ENCODE measurements around the gene KRTAP4-7.
"Not testable (repeated sequence)": the region's sequence is repeated elsewhere in the genome, so short reads cannot be mapped to it uniquely, and the experiment has no call there.

- not testable (repeated sequence) for TF ChIP-seq POLR2A, EP300, CTCF (IDR thresholded peaks at IDR 0.05)
Observed at GRCh38 chr17:41105347-41105746, 21.4 kb downstream of the KRTAP4-7 start, which contains the start of gene KRTAP4-9.

Data from suprapubic skin (tissue), 3 donors.